Smooth muscle cell (in vitro differentiated cells): Measurements from ENCODE around the gene NCR1. TPM values are rescaled to one million over a fixed set of nuclear protein-coding genes. Genes with fewer than 3 reads are reported as not detected.

Experiments
- DNase-seq: peaks from one replicate; lab custom pipeline; 2025; ENCODE audit not compliant: unreplicated experiment; lab: John Stamatoyannopoulos, UW
- H2AFZ ChIP-seq: fragments of 200-600 bp; sonication (generic); 2 replicates; pipeline ENCODE4 v1.6.0; 2016; ENCODE audit warnings: antibody characterized with exemption, low read depth, mild to moderate bottlenecking
- H3F3A ChIP-seq: fragments of 200-600 bp; sonication (generic); 2 replicates; pipeline ENCODE4 v1.6.0; 2017; ENCODE audit warnings: antibody characterized with exemption, low read depth
- H3K27ac ChIP-seq: fragments of 200-600 bp; sonication (generic); 2 replicates; pipeline ENCODE4 v1.5.1; 2016; ENCODE audit warnings: low read depth, mild to moderate bottlenecking
- H3K27me3 ChIP-seq: fragments of 200-600 bp; sonication (generic); 2 replicates; pipeline ENCODE4 v1.6.1; 2016; ENCODE audit warnings: low read depth, mild to moderate bottlenecking
- H3K36me3 ChIP-seq: fragments of 200-600 bp; sonication (generic); 2 replicates; pipeline ENCODE4 v1.5.1; 2016; ENCODE audit warnings: low read depth
- H3K4me1 ChIP-seq: fragments of 200-600 bp; sonication (generic); 2 replicates; pipeline ENCODE4 v1.5.1; 2016; ENCODE audit warnings: low read depth
- H3K4me2 ChIP-seq: fragments of 200-600 bp; sonication (generic); 2 replicates; pipeline ENCODE4 v1.6.0; 2016; ENCODE audit warnings: mild to moderate bottlenecking
- H3K4me3 ChIP-seq: fragments of 200-600 bp; sonication (generic); 2 replicates; pipeline ENCODE4 v1.5.1; 2016; ENCODE audit warnings: mild to moderate bottlenecking
- H3K79me2 ChIP-seq: fragments of 200-600 bp; sonication (generic); 2 replicates; pipeline ENCODE4 v1.6.0; 2016; ENCODE audit warnings: low read depth, mild to moderate bottlenecking
- H3K9ac ChIP-seq: fragments of 200-600 bp; sonication (generic); 2 replicates; pipeline ENCODE4 v1.6.0; 2016; ENCODE audit warnings: low read depth
- H3K9me3 ChIP-seq: fragments of 200-600 bp; sonication (generic); replicated peaks from 2 replicates; pipeline ENCODE4 v1.5.1; 2016; ENCODE audit warnings: low read depth
- H4K20me1 ChIP-seq: fragments of 200-600 bp; sonication (generic); 2 replicates; pipeline ENCODE4 v1.6.0; 2016; ENCODE audit warnings: low read depth
- WGBS: methylation state at CpG from one replicate; pipeline ENCODE4 v1.1.7; 2016; ENCODE audit warnings: low lambda C conversion rate; 5-methylcytosine and 5-hydroxymethylcytosine counted together
- polyA plus RNA-seq: library from polyadenylated mRNA; unstranded; fragments of >200 nt; fragmentation: Nextera tagmentation; extraction: Ambion mirVana; gene quantifications from 2 replicates; pipeline ENCODE4 v1.2.1, GENCODE V29; 2016
- total RNA-seq: library from RNA; depleted of rRNA; stranded (reverse); fragments of >200 nt; gene quantifications from 2 replicates; pipeline ENCODE4 v1.2.3, GENCODE V29; 2014
- TF ChIP-seq, protein P1 (sequence below): fragments of 200-600 bp; sonication (generic); IDR thresholded peaks from 2 replicates; pipeline ENCODE4 v1.5.1; 2017; ENCODE audit warnings: borderline replicate concordance, mild to moderate bottlenecking, antibody characterized with exemption; ENCODE audit not compliant: insufficient read depth, poor library complexity, severe bottlenecking

Gene NCR1
- total and polyA plus RNA-seq, 2 experiments from 2014 or later, result 0.64 TPM; not detected in 1

DNA sequence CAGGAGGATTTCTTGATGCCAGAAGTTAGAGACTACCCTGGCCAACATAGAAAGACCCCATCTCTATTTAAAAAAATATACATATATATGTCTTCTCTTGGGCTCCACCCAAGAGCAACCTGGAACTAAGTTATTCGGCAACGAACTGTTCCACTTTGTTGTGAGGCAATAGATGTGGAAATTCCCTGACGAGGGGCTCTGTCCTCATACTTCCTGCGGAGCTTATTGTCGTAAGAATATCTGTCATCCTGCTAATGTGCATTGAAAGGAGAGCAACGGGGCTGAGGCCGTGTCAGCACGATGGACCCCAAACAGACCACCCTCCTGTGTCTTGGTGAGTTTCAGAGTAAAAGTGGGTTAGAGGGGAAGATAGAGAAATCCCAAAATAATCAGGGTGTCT, 32.0 kb upstream of the NCR1 start, which contains the start of gene FCAR:
FCAR (plus strand) TSS at position 246 of the 400 bp plus-strand sequence; CDS start at position 301, 55 bp downstream.
- Histone ChIP-seq H4K20me1 (no peaks in the 10 kb centered on the region), H3K36me3 (no peaks in the 10 kb centered on the region), H3K9me3 (no peaks in the 10 kb centered on the region), H3K4me3 (no peak within 1 kb of the TSS), H2AFZ (no peak within 1 kb of the TSS), H3K79me2 (no peaks in the 10 kb centered on the region), H3K27me3 (no peaks in the 10 kb centered on the region), H3F3A (no peaks in the 10 kb centered on the region), H3K4me1 (no peaks in the 10 kb centered on the region), H3K9ac (no peak within 1 kb of the TSS), H3K4me2 (no peak within 1 kb of the TSS), H3K27ac (no peak within 1 kb of the TSS)
- TF ChIP-seq, protein P1, sequence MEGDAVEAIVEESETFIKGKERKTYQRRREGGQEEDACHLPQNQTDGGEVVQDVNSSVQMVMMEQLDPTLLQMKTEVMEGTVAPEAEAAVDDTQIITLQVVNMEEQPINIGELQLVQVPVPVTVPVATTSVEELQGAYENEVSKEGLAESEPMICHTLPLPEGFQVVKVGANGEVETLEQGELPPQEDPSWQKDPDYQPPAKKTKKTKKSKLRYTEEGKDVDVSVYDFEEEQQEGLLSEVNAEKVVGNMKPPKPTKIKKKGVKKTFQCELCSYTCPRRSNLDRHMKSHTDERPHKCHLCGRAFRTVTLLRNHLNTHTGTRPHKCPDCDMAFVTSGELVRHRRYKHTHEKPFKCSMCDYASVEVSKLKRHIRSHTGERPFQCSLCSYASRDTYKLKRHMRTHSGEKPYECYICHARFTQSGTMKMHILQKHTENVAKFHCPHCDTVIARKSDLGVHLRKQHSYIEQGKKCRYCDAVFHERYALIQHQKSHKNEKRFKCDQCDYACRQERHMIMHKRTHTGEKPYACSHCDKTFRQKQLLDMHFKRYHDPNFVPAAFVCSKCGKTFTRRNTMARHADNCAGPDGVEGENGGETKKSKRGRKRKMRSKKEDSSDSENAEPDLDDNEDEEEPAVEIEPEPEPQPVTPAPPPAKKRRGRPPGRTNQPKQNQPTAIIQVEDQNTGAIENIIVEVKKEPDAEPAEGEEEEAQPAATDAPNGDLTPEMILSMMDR, result no peak
- 81% methylated on average over 8 of the region's 8 CpGs for WGBS
- no peak for DNase-seq

DNA sequence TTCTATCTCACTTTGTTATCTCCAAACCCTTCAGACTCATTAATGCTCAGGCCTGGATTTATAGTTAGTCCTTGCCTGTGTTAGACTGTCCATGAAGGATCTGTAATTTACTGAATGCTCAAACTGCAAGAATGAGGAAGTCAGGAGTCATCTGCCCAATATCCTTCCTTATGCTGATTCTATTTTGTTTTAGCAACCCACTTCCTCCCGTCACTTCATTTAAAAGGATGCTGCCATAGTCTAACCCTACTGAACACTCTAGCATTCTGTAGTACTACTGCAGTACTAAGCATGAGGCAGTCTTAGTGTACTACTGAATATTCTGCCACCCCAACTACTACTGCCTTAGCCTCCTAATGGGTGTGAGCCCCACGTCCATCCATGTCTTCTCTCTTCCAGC, 30.4 kb upstream of the NCR1 start:
- H3K4me2 ChIP-seq, result no peak overlapping the region
- no peak for DNase-seq
- H3K27me3 ChIP-seq, result no peaks in the 10 kb centered on the region
- no peak overlapping the region for H3K27ac ChIP-seq
- H3K4me1 ChIP-seq, result no peaks in the 10 kb centered on the region
- H3K36me3 ChIP-seq, result no peaks in the 10 kb centered on the region
- no peaks in the 10 kb centered on the region for H3K79me2 ChIP-seq
- no peaks in the 10 kb centered on the region for H3K9me3 ChIP-seq
- H2AFZ ChIP-seq, result no peak overlapping the region
- 81% methylated on average over 2 of the region's 2 CpGs for WGBS
- no peak overlapping the region for H3K9ac ChIP-seq
- no peaks in the 10 kb centered on the region for H4K20me1 ChIP-seq
- no peaks in the 10 kb centered on the region for H3F3A ChIP-seq
- TF ChIP-seq, protein P1, result no peak
- H3K4me3 ChIP-seq, result no peak overlapping the region

DNA sequence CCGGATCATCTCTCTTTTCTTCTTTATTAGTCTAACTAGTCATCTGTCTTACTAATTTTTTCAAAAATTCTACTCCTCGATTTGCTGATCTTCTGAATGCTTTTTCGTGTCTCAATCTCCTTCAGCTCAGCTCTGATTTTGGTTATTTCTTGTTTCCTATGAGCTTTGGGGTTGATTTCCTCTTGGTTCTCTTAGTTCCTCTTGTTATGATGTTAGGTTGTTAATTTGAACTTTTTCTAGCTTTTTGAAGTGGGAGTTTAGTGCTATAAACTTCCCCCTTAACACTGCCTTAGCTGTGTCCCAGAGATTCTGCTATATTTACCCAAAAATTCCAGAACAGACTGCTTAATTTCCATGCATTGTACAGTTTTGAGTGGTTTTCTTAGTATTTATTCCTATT, 28.5 kb upstream of the NCR1 start:
- TF ChIP-seq, protein P1, result no peak
- H3K9ac ChIP-seq, result no peak overlapping the region

DNA sequence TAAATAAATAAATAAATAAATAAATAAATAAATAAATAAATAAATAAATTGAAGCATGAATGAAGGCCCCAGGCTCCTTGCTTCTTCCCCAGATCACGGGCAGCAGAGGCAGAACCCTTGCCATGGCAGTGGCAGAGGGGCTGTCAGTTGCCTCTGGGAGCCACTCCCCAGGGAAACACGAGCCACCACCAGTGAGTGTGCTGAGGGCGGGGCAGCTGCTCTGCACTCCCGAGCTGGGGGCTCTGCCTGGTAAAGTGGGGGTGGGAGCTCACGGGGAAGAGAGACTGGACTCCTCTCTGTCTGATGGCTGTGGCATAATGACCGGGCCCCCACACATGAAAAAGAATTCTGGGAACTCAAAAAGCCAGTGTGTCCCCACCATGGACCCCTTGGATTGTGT, 24.1 kb upstream of the NCR1 start:
- Histone ChIP-seq H3K79me2 (no peaks in the 10 kb centered on the region), H3K9me3 (no peaks in the 10 kb centered on the region), H3K27ac (no peak overlapping the region), H3K4me1 (no peaks in the 10 kb centered on the region), H3K36me3 (no peaks in the 10 kb centered on the region), H3K9ac (no peak overlapping the region), H3F3A (no peaks in the 10 kb centered on the region), H3K4me2 (no peak overlapping the region), H3K27me3 (no peaks in the 10 kb centered on the region), H4K20me1 (no peaks in the 10 kb centered on the region), H2AFZ (no peak overlapping the region), H3K4me3 (no peak overlapping the region)
- no peak for DNase-seq
- 77% methylated on average over 6 of the region's 6 CpGs for WGBS
- TF ChIP-seq, protein P1, result no peak

More for the DNA sequence above, 28.5 kb upstream of the NCR1 start:
- Histone ChIP-seq H4K20me1 (no peaks in the 10 kb centered on the region), H3K4me2 (no peak overlapping the region), H3K27ac (no peak overlapping the region), H3K4me3 (no peak overlapping the region), H2AFZ (no peak overlapping the region), H3K27me3 (no peaks in the 10 kb centered on the region), H3K9me3 (no peaks in the 10 kb centered on the region), H3F3A (no peaks in the 10 kb centered on the region), H3K36me3 (no peaks in the 10 kb centered on the region), H3K4me1 (no peaks in the 10 kb centered on the region), H3K79me2 (no peaks in the 10 kb centered on the region)
- WGBS, result 64% methylated on average over 3 of the region's 3 CpGs
- no peak for DNase-seq
